K562 (cell line): ENCODE results near the gene TMEM43. TPM values are rescaled to one million over a fixed set of nuclear protein-coding genes. Genes with fewer than 3 reads are reported as not detected.
A peak's percentile ranks its signal among the peaks of the same experiment; 100 is the strongest.

Source experiments
- ATAC-seq: fragments of 200-7000 bp; cut with Tn5 transposase; 3 replicates; pipeline ENCODE4 v1.9.1; 2020; ENCODE audit warnings: moderate library complexity
- BruUV-seq: library from RNA; stranded (reverse); fragments of 400-500 nt; replicated peaks from 2 replicates; lab custom pipeline; 2021; lab: Mats Ljungman, UMichigan
- CTCF ChIA-PET: fragments of 300-600 bp; formaldehyde crosslinking; extraction: SDS; loops from one replicate; lab custom pipeline; 2021; ENCODE audit warnings: low intra/inter-chr PET ratio; lab: Yijun Ruan, JAX
- POLR2A ChIA-PET: fragments of 300-600, 350-650 bp; sonication (Branson Sonifier 250); formaldehyde crosslinking; extraction: SDS; loops from one replicate; lab custom pipeline; 2021; ENCODE audit warnings: antibody characterized with exemption, inconsistent platforms; lab: Yijun Ruan, JAX
- DNase-seq, 4 experiments: peaks; one replicate each; pipeline versions ENCODE4 v3.0.0 to v3.0.0-alpha.2; 2011 to 2018; ENCODE audit warnings: low spot score in 3 of 4, mixed read lengths in 3 of 4; ENCODE audit errors: extremely low read depth in 1 of 4
- FAIRE-seq: peaks from 2 replicates; lab custom pipeline; 2011; peaks lifted over from hg19 to GRCh38; lab: Jason Lieb, UNC
- H2AFZ ChIP-seq: 2 replicates; pipeline ENCODE4 v1.6.0; 2011; ENCODE audit warnings: low read depth, low read length, control low read depth, inconsistent platforms
- H3K27ac ChIP-seq: fragments of 200-600 bp; 3 replicates; pipeline ENCODE4 v1.8.0; 2011; ENCODE audit warnings: low read depth, mild to moderate bottlenecking, control low read depth, inconsistent platforms, low read length, moderate library complexity, mixed read lengths; ENCODE audit errors: extremely low read depth
- H3K27me3 ChIP-seq, 2 experiments: fragments of 300-600 bp in 1 of 2; 2 replicates in 1 of 2; 3 replicates in 1 of 2; pipeline versions ENCODE4 v1.6.0 to v1.8.0; 2011; ENCODE audit warnings: inconsistent platforms in 2 of 2, low read length in 2 of 2, mild to moderate bottlenecking in 1 of 2, mixed read lengths in 1 of 2, moderate library complexity in 1 of 2; ENCODE audit not compliant: control insufficient read depth in 2 of 2, insufficient read depth in 2 of 2
- H3K36me3 ChIP-seq: fragments of 300-600 bp; 3 replicates; pipeline ENCODE4 v1.8.0; 2011; ENCODE audit warnings: mild to moderate bottlenecking, low read length, inconsistent platforms; ENCODE audit not compliant: control insufficient read depth, insufficient read depth
- H3K4me1 ChIP-seq, 2 experiments: fragments of 200-600 bp in 1 of 2; replicated peaks in 1 of 2; 2 replicates in 1 of 2; 3 replicates in 1 of 2; pipeline versions ENCODE4 v1.5.1 to v1.8.0; 2011; ENCODE audit warnings: inconsistent platforms in 2 of 2, low read length in 2 of 2, mild to moderate bottlenecking in 1 of 2, mixed read lengths in 1 of 2, moderate library complexity in 1 of 2; ENCODE audit not compliant: control insufficient read depth in 2 of 2, insufficient read depth in 2 of 2
- H3K4me2 ChIP-seq: 2 replicates; pipeline ENCODE4 v1.6.1; 2011; ENCODE audit warnings: low read length, control low read depth, inconsistent platforms, mixed read lengths; ENCODE audit not compliant: insufficient read depth
- H3K4me3 ChIP-seq: fragments of 200-600 bp; sonication (generic), shearing (Covaris generic); 2 replicates; pipeline ENCODE4 v1.5.1; 2016; ENCODE audit warnings: control low read depth, inconsistent platforms
- H3K79me2 ChIP-seq: fragments of 200-600 bp; 3 replicates; pipeline ENCODE4 v1.8.0; 2011; ENCODE audit warnings: low read length, inconsistent platforms; ENCODE audit not compliant: control insufficient read depth, insufficient read depth
- H3K9ac ChIP-seq, 2 experiments: 2 replicates each; pipeline versions ENCODE4 v1.6.0 to v1.6.1; 2011; ENCODE audit warnings: low read depth in 2 of 2, low read length in 2 of 2, control low read depth in 1 of 2, inconsistent platforms in 1 of 2, mild to moderate bottlenecking in 1 of 2, mixed read lengths in 1 of 2; ENCODE audit not compliant: insufficient read depth in 1 of 2
- H3K9me1 ChIP-seq: one replicate; pipeline ENCODE4 v1.6.0; 2011; ENCODE audit warnings: inconsistent platforms, mild to moderate bottlenecking, low read length, moderate library complexity; ENCODE audit not compliant: control insufficient read depth, insufficient read depth
- H3K9me3 ChIP-seq: replicated peaks from 2 replicates; pipeline ENCODE4 v1.5.1; 2011; ENCODE audit warnings: low read depth, low read length, inconsistent platforms; ENCODE audit not compliant: control insufficient read depth, insufficient read depth
- H4K20me1 ChIP-seq: replicated peaks from 2 replicates; pipeline ENCODE4 v1.6.1; 2011; ENCODE audit warnings: low read length, inconsistent platforms, mixed read lengths; ENCODE audit not compliant: control insufficient read depth, insufficient read depth
- CBFA2T3 ChIP-seq: fragments of 450-650 bp; IDR thresholded peaks from 2 replicates; pipeline ENCODE4 v1.6.1; 2017
- CBX3 ChIP-seq, 2 experiments: IDR thresholded peaks; 1 replicate in 1 of 2; 2 replicates in 1 of 2; pipeline ENCODE4 v1.6.1; 2012; ENCODE audit warnings: inconsistent platforms in 2 of 2, low read length in 2 of 2, borderline replicate concordance in 1 of 2, control low read depth in 1 of 2
- FOXK1 ChIP-seq: sonication (generic); formaldehyde crosslinking; IDR thresholded peaks from 2 replicates; pipeline ENCODE4 v1.8.0; 2022; ENCODE audit warnings: missing genetic modification reagents, mild to moderate bottlenecking, borderline replicate concordance
- FOXK2 ChIP-seq, 2 experiments: fragments of 450-650 bp; IDR thresholded peaks in 1 of 2; conservative IDR thresholded peaks in 1 of 2; 2 replicates each; pipeline ENCODE4 v1.6.1; 2016; ENCODE audit warnings: low read depth in 2 of 2, mild to moderate bottlenecking in 1 of 2
- HDGF ChIP-seq: fragments of 450-650 bp; IDR thresholded peaks from 2 replicates; pipeline ENCODE4 v1.6.1; 2016
- KDM1A ChIP-seq, 2 experiments: fragments of 450-650 bp; IDR thresholded peaks; 2 replicates each; pipeline ENCODE4 v1.6.1; 2016; ENCODE audit warnings: mild to moderate bottlenecking in 2 of 2
- MEIS2 ChIP-seq: fragments of 450-650 bp; IDR thresholded peaks from 2 replicates; pipeline ENCODE4 v1.6.1; 2014; ENCODE audit warnings: mild to moderate bottlenecking; ENCODE audit not compliant: partially characterized antibody
- NFATC3 ChIP-seq: fragments of 450-650 bp; IDR thresholded peaks from 2 replicates; pipeline ENCODE4 v1.6.1; 2017; ENCODE audit warnings: mild to moderate bottlenecking
- PBX2 ChIP-seq, 2 experiments: IDR thresholded peaks in 1 of 2; conservative IDR thresholded peaks in 1 of 2; 2 replicates each; pipeline ENCODE4 v1.6.1; 2016; ENCODE audit warnings: low read depth in 2 of 2, mild to moderate bottlenecking in 1 of 2, missing compliant biosample characterization in 1 of 2, missing genetic modification characterization in 1 of 2, moderate library complexity in 1 of 2
- POLR2B ChIP-seq: fragments of 450-650 bp; IDR thresholded peaks from 2 replicates; pipeline ENCODE4 v1.6.1; 2018; ENCODE audit warnings: low read depth; ENCODE audit not compliant: partially characterized antibody
- RBM14 ChIP-seq: fragments of 200-400 bp; formaldehyde crosslinking; IDR thresholded peaks from 2 replicates; pipeline ENCODE4 v1.6.1; 2018; ENCODE audit warnings: low read depth, mild to moderate bottlenecking, low read length, moderate library complexity, borderline replicate concordance; ENCODE audit not compliant: insufficient read depth
- SMARCE1 ChIP-seq: fragments of 450-650 bp; IDR thresholded peaks from 2 replicates; pipeline ENCODE4 v1.7.1; 2016; ENCODE audit warnings: mild to moderate bottlenecking
- WGBS: fragments of 100-300 bp; shearing (Covaris generic); methylation state at CpG from one replicate; pipeline ENCODE4 v1.1.6; 2016; ENCODE audit warnings: low coverage, mixed read lengths; ENCODE audit not compliant: insufficient coverage; ENCODE audit errors: missing lambda C conversion rate; 5-methylcytosine and 5-hydroxymethylcytosine counted together
- in situ Hi-C: fragments of 300-500 bp; cut with MboI; formaldehyde crosslinking; loops from 4 replicates; pipeline ENCODE4 v1.15.0; 2018; ENCODE audit warnings: inconsistent platforms, mixed read lengths
- intact Hi-C: fragments of 100-400 bp; cut with micrococcal nuclease; formaldehyde crosslinking; loops from 2 replicates; pipeline ENCODE4 v1.14.2; 2022
- polyA plus RNA-seq, 8 experiments: library from polyadenylated mRNA; depleted of rRNA in 4 of 8; stranded (reverse) in 5 of 8; unstranded in 3 of 8; fragments of >200 nt; fragmentation: Nextera tagmentation in 2 of 8; fragmentation: Illumina TruSeq in 1 of 8; extraction: Ambion mirVana in 2 of 8; extraction: Trizol in 1 of 8; gene quantifications; 2 replicates each; pipeline versions ENCODE4 v1.2.1 to v1.2.3, GENCODE V29; 2011 to 2014; ENCODE audit warnings: inconsistent platforms in 1 of 8, missing spikeins in 1 of 8
- total RNA-seq, 7 experiments: library from RNA; depleted of rRNA in 6 of 7; stranded (reverse); fragments of >200 nt in 6 of 7; fragmentation: Illumina TruSeq in 2 of 7; extraction: Trizol in 2 of 7; gene quantifications; 2 replicates each; pipeline versions ENCODE4 v1.2.1 to v1.2.3, GENCODE V29; 2011 to 2021; ENCODE audit warnings: low replicate concordance in 1 of 7
- TF ChIP-seq, protein P1 (sequence below), 2 experiments: fragments of 450-650 bp; IDR thresholded peaks; 2 replicates each; pipeline ENCODE4 v1.6.1; 2018; ENCODE audit warnings: mild to moderate bottlenecking in 2 of 2, low read depth in 1 of 2; ENCODE audit not compliant: partially characterized antibody in 2 of 2

Gene TMEM43
- total and polyA plus RNA-seq, 9 of the 15 experiments (the other 6 are each of a cell fraction or from before 2014, with no cell fraction given), result 16.7 to 46.1 (median 35.7) TPM

GRCh38 chr3:14177580-14178246 lies 52.9 kb downstream of the TMEM43 start:
- in situ Hi-C loops, result no loop called here
- H3K9me3 ChIP-seq, result no peaks in the 10 kb centered on the region
- ATAC-seq, result peak; percentile 55
- peaks cover 31% of the 10 kb centered on the region for H3K36me3 ChIP-seq
- H3K4me2 ChIP-seq, result peak overlapping the region; percentile 94
- ChIA-PET POLR2A (interaction anchor here (0.6 to 3.5 kb wide), 20 partner anchors 10 to 725 kb away, joined by 3 to 28 read pairs (median 5); no protein-coding TSS in a partner anchor), CTCF (no interaction called here)
- WGBS, result 2% methylated on average over 10 of the region's 10 CpGs
- H3K4me1 ChIP-seq, result peaks cover 13 to 38% of the 10 kb centered on the region in 2 experiments
- intact Hi-C loops, result loop anchor here (1.0 to 5.0 kb wide), 3 partner anchors 53 to 280 kb away; partner anchors contain the start of gene CHCHD4
- no peak for FAIRE-seq
- peak overlapping the region; percentile 97 for H3K9ac ChIP-seq
- H4K20me1 ChIP-seq, result no peaks in the 10 kb centered on the region
- peak overlapping the region; percentile 89 for H3K27ac ChIP-seq
- no peaks in the 10 kb centered on the region for H3K9me1 ChIP-seq
- peak in 1 of 4 experiments; percentile 39 for DNase-seq
- peak overlapping the region; percentile 65 for H3K4me3 ChIP-seq
- peak overlapping the region; percentile 92 for H2AFZ ChIP-seq
- H3K27me3 ChIP-seq, result no peaks in the 10 kb centered on the region
- peaks cover 91% of the 10 kb centered on the region for H3K79me2 ChIP-seq
- BruUV-seq, result no TSS peak
- TF ChIP-seq HDGF, result 0 out of 2 replicates have a peak, but pooled peaks have one; percentile 15
- TF ChIP-seq, protein P1, sequence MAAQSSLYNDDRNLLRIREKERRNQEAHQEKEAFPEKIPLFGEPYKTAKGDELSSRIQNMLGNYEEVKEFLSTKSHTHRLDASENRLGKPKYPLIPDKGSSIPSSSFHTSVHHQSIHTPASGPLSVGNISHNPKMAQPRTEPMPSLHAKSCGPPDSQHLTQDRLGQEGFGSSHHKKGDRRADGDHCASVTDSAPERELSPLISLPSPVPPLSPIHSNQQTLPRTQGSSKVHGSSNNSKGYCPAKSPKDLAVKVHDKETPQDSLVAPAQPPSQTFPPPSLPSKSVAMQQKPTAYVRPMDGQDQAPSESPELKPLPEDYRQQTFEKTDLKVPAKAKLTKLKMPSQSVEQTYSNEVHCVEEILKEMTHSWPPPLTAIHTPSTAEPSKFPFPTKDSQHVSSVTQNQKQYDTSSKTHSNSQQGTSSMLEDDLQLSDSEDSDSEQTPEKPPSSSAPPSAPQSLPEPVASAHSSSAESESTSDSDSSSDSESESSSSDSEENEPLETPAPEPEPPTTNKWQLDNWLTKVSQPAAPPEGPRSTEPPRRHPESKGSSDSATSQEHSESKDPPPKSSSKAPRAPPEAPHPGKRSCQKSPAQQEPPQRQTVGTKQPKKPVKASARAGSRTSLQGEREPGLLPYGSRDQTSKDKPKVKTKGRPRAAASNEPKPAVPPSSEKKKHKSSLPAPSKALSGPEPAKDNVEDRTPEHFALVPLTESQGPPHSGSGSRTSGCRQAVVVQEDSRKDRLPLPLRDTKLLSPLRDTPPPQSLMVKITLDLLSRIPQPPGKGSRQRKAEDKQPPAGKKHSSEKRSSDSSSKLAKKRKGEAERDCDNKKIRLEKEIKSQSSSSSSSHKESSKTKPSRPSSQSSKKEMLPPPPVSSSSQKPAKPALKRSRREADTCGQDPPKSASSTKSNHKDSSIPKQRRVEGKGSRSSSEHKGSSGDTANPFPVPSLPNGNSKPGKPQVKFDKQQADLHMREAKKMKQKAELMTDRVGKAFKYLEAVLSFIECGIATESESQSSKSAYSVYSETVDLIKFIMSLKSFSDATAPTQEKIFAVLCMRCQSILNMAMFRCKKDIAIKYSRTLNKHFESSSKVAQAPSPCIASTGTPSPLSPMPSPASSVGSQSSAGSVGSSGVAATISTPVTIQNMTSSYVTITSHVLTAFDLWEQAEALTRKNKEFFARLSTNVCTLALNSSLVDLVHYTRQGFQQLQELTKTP (IDR thresholded peaks at IDR 0.05; ENCODE audit: low read depth in 1 of 2, partially characterized antibody in 2 of 2), result no peak
- peak; percentile 47 for TF ChIP-seq MEIS2
- TF ChIP-seq CBFA2T3, result no peak
- TF ChIP-seq NFATC3, result 0 out of 2 replicates have a peak, but pooled peaks have one; percentile 38
- no peak for TF ChIP-seq PBX2 (CRISPR knock-in tag; IDR thresholded peaks at IDR 0.05; ENCODE audit: low read depth)
- peak; percentile 64 for TF ChIP-seq PBX2 (tag; conservative IDR thresholded peaks at IDR 0.05; ENCODE audit: low read depth)
- TF ChIP-seq RBM14, result no peak
- TF ChIP-seq POLR2B, result peak; percentile 43
- TF ChIP-seq FOXK2 (conservative IDR thresholded peaks at IDR 0.05 in 1 of 2, IDR thresholded peaks at IDR 0.05 in 1 of 2; ENCODE audit: low read depth in 2 of 2), result no peak
- peak; percentile 85; the same call in 1 of the 2 replicates for TF ChIP-seq FOXK1
- TF ChIP-seq KDM1A (IDR thresholded peaks at IDR 0.05), result 0 out of 4 replicates have a peak, but pooled peaks of 1 of the 2 experiments have one; percentile 7
- 0 out of 2 replicates have a peak, but pooled peaks have one; percentile 19 for TF ChIP-seq SMARCE1
- 0 out of 3 replicates have a peak, but pooled peaks of 1 of the 2 experiments have one; percentile 6 for TF ChIP-seq CBX3 (IDR thresholded peaks at IDR 0.05; ENCODE audit: borderline replicate concordance in 1 of 2, low read length in 2 of 2)
